NCI-H226 (cell line): ENCODE measurements around the gene IGSF21.

ENCODE experiments used
- DNase-seq: peaks from one replicate; pipeline ENCODE4 v3.0.0-alpha.2; 2015

IGSF21 gene

GRCh38 chr1:18233176-18233864 is 125.7 kb downstream of the IGSF21 start:
- DNase-seq: no peak

- no peak for DNase-seq
These were observed 127.2 kb downstream of the IGSF21 start for GRCh38 chr1:18234790-18235242.

DNA sequence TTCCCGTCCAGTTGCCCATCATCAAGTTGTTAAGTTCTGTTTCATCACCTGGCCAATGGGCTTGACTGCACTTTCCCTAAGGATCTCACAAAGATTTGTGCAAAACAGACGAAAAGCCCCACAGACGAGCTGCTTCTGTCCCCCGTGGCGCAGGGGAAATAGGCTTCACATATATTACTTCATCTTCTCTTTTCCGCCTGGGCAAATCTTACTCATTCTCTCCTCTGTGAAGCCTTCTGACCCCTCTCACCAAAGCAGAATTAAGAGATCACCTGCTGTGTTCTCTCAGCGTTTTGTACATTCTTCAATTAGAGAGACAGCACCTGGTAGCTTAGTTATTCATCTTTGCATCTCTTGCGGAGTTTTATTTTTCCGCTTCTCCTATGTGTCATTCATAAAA is 129.8 kb downstream of the IGSF21 start:
- DNase-seq: no peak

DNA sequence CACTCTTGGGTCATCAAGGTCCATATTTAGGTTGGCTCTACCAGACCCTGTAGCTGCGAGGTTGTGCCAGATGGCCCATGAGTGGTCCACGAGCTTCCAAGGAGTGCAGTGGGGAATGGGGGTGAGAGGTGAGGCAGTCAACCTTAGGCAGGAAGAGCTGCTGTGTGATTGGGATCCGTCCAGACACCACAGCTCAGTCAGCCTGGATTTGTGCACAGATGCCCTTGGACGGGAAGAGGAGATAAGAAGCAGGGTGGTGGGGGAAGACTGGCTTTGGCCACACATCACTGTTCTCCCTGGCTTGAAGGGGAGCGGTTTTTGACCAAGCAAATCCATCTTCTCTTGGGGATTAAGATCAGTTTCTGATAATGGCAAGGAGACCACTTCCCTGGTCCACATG is 130.6 kb downstream of the IGSF21 start:
- DNase-seq: no peak

GRCh38 chr1:18239671-18240070 is 132.1 kb downstream of the IGSF21 start:
- no peak for DNase-seq

DNA sequence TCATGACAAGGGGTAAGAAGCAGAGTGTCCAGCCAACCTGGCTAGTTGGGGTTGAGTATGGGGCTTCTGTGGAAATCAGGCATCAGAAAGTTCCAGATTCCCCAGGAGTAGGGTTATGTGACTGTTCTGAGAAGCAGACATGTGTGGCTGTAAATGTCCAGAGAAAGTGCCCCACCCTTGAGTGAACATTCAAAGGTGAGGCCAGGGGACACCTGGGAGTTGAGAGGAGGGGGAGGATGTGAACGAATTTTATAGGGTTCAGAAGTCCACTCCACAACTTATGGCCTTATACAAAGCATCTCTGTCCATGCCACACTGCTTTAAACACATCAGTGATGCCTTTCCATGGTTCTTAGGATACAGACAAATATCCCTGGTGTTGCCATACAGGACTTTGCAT is 133.3 kb downstream of the IGSF21 start:
- DNase-seq: no peak

- DNase-seq: no peak
These were observed 134.3 kb downstream of the IGSF21 start for GRCh38 chr1:18241891-18242290.

- DNase-seq: no peak
These were observed 136.0 kb downstream of the IGSF21 start for GRCh38 chr1:18243503-18244175.

DNA sequence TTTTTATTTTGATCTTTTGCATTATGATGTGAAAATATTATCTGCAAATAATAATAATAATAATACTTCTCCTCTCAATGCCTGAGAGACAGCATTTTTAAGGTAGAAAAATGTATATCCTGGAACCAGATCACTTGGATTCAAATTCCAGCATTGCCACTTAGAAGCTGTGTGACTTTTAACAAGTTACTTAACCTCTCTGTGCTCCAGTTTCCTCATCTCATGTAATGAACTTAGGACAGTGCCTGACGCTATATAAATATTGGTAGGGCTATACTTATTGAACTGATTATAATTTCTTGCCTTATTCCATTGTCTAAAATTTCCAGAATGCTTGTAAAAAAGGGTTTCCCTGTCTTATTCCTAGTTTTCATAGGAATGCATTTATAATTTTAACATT is 137.2 kb downstream of the IGSF21 start:
- DNase-seq: no peak

GRCh38 chr1:18245647-18246046 is 138.0 kb downstream of the IGSF21 start:
- DNase-seq: no peak

DNA sequence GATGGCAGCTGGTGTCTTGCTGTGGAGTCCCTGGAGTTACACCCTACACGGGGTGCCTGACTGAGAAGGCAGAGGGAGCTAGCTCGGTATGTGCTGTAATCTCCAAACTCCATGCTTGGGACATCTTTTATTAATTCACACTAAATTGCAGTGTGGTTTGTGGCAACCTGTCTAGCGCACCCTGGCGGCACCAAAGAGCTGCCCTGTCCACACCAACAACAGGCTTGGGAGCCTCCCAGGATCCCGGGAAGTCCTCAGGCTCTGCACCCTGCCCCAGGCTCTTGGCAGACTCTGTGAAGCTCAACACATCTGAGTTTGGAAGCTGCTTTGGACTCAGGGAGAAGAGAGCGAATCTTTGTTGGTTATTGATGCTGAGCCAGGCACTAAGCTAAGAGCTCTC is 138.9 kb downstream of the IGSF21 start:
- DNase-seq: no peak

GRCh38 chr1:18247151-18247550 is 139.6 kb downstream of the IGSF21 start:
- no peak for DNase-seq

DNA sequence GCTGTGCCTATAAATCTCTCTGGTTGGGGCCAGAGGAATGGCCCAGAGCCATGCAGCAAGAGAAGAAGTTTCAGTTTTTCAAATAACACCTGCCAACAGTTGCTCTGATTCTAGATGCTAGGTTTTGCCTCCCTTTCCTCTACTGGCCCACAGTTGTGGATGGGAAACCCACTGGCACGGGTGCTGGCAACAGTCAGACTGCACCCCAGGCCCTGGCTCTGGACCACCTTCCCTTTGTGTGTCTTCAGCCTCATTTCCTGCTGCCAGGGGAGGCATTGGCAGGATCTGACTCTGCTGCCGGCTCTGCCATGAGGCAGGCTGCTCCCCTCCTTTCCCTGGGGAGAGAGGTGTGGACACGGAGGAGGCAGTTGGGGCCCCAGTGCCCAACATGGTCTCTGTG is 142.0 kb downstream of the IGSF21 start:
- DNase-seq: no peak

DNA sequence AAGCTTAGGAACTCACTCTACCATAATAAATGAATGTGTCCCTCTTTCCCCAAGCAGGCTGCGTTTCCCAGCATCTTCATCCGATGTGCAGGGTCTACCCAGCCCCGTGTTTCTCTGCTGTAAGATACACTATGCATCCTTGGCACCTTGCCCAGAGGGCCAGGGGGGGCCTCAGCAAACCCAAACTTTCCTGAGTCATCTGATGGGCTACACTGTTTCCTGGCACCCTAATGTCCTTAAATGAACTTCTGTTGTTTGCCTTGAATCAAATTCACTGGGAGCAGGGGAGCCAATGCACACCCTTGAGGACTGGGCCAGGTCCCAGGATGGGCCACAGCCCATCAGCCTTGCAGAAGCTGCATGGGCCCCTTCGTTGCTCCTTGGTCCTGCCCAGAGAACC is 145.5 kb downstream of the IGSF21 start:
- DNase-seq: no peak

GRCh38 chr1:18256282-18257235 is 149.0 kb downstream of the IGSF21 start:
- peak; percentile 19 for DNase-seq

DNA sequence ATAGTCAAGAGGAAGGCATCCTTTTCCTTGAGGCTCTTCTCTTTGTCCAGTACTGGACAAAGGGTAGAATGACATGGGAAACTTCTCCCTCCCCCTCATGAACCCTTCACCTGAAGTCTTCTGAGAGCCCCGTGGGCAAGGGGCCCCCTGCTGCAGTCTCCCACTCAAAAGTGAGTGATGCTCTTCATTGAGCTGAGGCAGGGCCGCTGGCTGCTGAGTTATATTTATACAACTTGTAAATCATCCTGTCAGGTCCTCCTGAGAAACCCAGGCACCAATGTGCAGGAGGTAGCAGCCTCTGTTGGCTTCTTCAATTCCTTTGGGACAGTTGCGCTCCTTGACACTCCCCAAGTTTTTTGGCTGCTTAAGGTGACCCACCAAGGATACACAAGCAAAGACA is 150.2 kb downstream of the IGSF21 start:
- DNase-seq: no peak

DNA sequence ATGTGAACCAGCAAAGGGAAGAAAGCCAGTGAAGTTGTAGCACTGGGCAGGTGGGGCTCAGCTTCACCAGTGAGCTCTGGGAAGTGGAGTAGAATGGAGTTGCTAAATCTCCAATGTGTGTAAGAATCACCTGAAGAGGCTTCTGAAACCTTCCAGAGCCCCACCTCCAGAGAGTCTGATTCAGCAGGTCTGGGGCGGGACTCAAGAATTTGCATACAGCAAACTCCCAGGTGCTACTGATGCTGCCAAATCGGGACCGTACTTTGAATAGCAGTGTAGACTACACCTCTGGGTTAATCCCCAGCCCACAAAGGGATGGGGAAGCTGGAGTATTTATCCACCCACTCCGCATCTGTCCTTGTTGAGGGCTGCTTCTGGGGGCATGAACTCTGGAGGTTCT is 154.3 kb downstream of the IGSF21 start:
- no peak for DNase-seq

DNA sequence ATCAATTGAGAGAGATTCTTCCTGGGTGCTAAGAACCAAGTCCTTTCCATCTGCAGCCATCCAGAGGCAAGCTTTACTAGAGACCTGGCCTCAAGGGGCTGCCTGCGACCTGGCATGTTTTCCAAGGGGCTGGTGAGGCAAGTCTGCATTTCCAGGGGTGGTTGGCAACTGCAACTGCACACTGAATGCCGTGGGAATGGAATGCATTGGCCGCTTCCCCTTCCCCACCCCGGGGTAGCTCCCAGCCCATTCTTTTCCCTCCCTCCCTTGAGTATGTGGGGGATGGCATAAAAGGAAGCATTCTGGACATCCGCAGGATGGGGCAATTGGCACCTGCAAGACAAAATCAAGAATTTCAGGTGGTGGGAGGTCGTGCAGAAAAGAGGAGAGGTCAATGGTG is 155.1 kb downstream of the IGSF21 start:
- DNase-seq: no peak

- no peak for DNase-seq
These were observed 156.0 kb downstream of the IGSF21 start for GRCh38 chr1:18263547-18264120.

DNA sequence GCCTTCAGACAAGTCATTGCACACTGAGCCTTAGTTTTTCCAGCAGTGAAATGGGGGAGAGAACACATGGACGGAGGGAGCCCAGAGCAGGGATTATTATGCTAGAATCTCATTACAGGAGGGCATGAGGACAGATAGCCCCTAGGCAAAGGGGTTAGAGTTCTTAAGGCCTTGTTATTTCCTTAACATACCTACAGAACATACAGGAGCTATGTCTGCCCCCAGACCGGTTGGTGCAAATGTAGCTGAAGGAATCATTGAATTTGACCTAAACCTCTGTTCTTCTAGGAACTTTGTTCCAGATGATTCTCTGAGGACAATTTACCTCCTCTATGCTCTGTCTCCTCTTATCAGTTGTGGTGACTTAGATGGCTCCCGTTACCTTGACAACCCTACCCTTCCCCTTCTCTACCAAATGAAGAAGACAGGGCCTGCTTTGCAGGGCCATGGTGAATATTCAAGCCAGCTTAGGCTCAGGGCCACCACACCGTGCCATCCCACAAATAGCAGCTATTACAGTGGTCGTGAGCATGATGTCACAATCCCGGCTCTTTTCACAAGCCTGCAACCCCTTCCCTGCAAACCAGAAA is 156.9 kb downstream of the IGSF21 start:
- no peak for DNase-seq

- no peak for DNase-seq
These were observed 158.0 kb downstream of the IGSF21 start for GRCh38 chr1:18265641-18266040.

DNA sequence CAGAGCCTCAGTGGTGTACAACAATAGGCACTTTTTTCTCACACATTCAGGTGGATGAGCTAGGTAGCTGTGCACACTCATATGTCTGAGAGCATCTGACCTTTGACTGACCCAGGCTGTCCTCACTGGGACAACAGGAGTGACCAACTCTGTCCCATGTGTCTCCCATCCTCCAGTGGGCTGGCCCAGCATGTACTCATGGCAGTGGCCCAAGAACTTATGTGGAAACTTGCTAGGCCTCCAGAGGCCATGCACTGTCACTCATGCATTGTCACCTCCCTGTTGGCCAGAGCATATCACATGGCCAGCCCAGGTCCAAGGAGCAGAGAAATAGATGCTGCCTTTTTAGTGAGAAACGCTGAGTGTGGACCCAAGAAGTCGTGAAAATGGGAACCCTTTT is 158.8 kb downstream of the IGSF21 start:
- no peak for DNase-seq

GRCh38 chr1:18271336-18271735 is 163.7 kb downstream of the IGSF21 start:
- no peak for DNase-seq
